Endothelial cell of umbilical vein (primary cell): ENCODE data around the gene SEC24C. TPM values are rescaled to one million over a fixed set of nuclear protein-coding genes. Genes with fewer than 3 reads are reported as not detected.

Experiments used
- BruUV-seq: library from RNA; stranded (reverse); fragments of 400-500 nt; replicated peaks from 2 replicates; lab custom pipeline; 2021; lab: Mats Ljungman, UMichigan
- CTCF ChIA-PET: fragments of 300-600, 350-600 bp; sonication (Branson Sonifier 250); formaldehyde crosslinking; loops from one replicate; lab custom pipeline; 2021; ENCODE audit warnings: antibody characterized with exemption, inconsistent platforms; lab: Charles Lee
- POLR2A ChIA-PET: fragments of 300-600, 350-600 bp; sonication (Branson Sonifier 250); formaldehyde crosslinking; loops from one replicate; lab custom pipeline; 2021; ENCODE audit warnings: antibody characterized with exemption, inconsistent platforms; lab: Charles Lee
- DNase-seq: peaks from one replicate; pipeline ENCODE4 v3.0.0-alpha.2; 2011; ENCODE audit warnings: low read depth, low spot score
- FAIRE-seq: peaks from 2 replicates; lab custom pipeline; 2011; peaks lifted over from hg19 to GRCh38; lab: Jason Lieb, UNC
- H2AFZ ChIP-seq: 2 replicates; pipeline ENCODE4 v1.6.0; 2012; ENCODE audit warnings: low read depth, low read length, control low read depth, inconsistent platforms
- H3K27ac ChIP-seq: 2 replicates; pipeline ENCODE4 v1.5.1; 2011; ENCODE audit warnings: low read depth, mild to moderate bottlenecking, control low read depth, low read length, moderate library complexity; ENCODE audit not compliant: insufficient read depth
- H3K27me3 ChIP-seq, 2 experiments: 2 replicates each; pipeline versions ENCODE4 v1.6.0 to v1.6.1; 2011; ENCODE audit warnings: low read length in 2 of 2, mixed read lengths in 1 of 2; ENCODE audit not compliant: control insufficient read depth in 2 of 2, insufficient read depth in 2 of 2
- H3K36me3 ChIP-seq, 2 experiments: 2 replicates in 1 of 2; 3 replicates in 1 of 2; pipeline ENCODE4 v1.5.1; 2011; ENCODE audit warnings: low read length in 2 of 2, mild to moderate bottlenecking in 1 of 2, moderate library complexity in 1 of 2; ENCODE audit not compliant: control insufficient read depth in 2 of 2, insufficient read depth in 2 of 2; ENCODE audit errors: extremely low read depth in 1 of 2
- H3K4me1 ChIP-seq: 3 replicates; pipeline ENCODE4 v1.5.1; 2011; ENCODE audit warnings: mild to moderate bottlenecking, low read length; ENCODE audit not compliant: control insufficient read depth, insufficient read depth; ENCODE audit errors: extremely low read depth
- H3K4me2 ChIP-seq: 2 replicates; pipeline ENCODE4 v1.6.1; 2011; ENCODE audit warnings: low read length, control low read depth, mixed read lengths; ENCODE audit not compliant: insufficient read depth
- H3K4me3 ChIP-seq, 3 experiments: fragments of 200-600 bp in 1 of 3; sonication (generic), shearing (Covaris generic) in 1 of 3; replicated peaks in 1 of 3; 2 replicates each; pipeline ENCODE4 v1.5.1; 2011 to 2016; ENCODE audit warnings: control low read depth in 3 of 3, low read length in 3 of 3, mild to moderate bottlenecking in 2 of 3, inconsistent platforms in 1 of 3, low read depth in 1 of 3, moderate library complexity in 1 of 3; ENCODE audit not compliant: insufficient read depth in 1 of 3
- H3K79me2 ChIP-seq: 2 replicates; pipeline ENCODE4 v1.6.0; 2012; ENCODE audit warnings: low read length, inconsistent platforms; ENCODE audit not compliant: control insufficient read depth, insufficient read depth
- H3K9ac ChIP-seq: replicated peaks from 2 replicates; pipeline ENCODE3; 2011; ENCODE audit warnings: low read length, control low read depth; ENCODE audit not compliant: insufficient read depth; ENCODE audit errors: extremely low read depth
- H3K9me1 ChIP-seq: replicated peaks from 3 replicates; pipeline ENCODE4 v1.6.0; 2011; ENCODE audit warnings: mild to moderate bottlenecking, low read length; ENCODE audit not compliant: control insufficient read depth, insufficient read depth; ENCODE audit errors: extremely low read depth
- H3K9me3 ChIP-seq: replicated peaks from 2 replicates; pipeline ENCODE4 v1.5.1; 2012; ENCODE audit warnings: low read length, inconsistent platforms; ENCODE audit not compliant: control insufficient read depth, insufficient read depth
- H4K20me1 ChIP-seq: replicated peaks from 2 replicates; pipeline ENCODE3; 2011; ENCODE audit warnings: mild to moderate bottlenecking, low read length; ENCODE audit not compliant: control insufficient read depth, insufficient read depth; ENCODE audit errors: extremely low read depth
- EZH2 ChIP-seq: IDR thresholded peaks from 2 replicates; pipeline ENCODE4 v1.6.1; 2012; ENCODE audit warnings: borderline replicate concordance, low read depth, mild to moderate bottlenecking, moderate library complexity, low read length, inconsistent platforms; ENCODE audit not compliant: severe bottlenecking
- FOS ChIP-seq: IDR thresholded peaks from 2 replicates; pipeline ENCODE4 v1.6.1; 2011; ENCODE audit warnings: mild to moderate bottlenecking, low read length, moderate library complexity, borderline replicate concordance; ENCODE audit not compliant: insufficient read depth
- GATA2 ChIP-seq: IDR thresholded peaks from 2 replicates; pipeline ENCODE4 v1.7.0; 2011; ENCODE audit warnings: low read depth, mild to moderate bottlenecking, moderate library complexity, mixed read lengths, low read length; ENCODE audit not compliant: insufficient read length, insufficient read depth
- JUN ChIP-seq: IDR thresholded peaks from 2 replicates; pipeline ENCODE4 v1.6.1; 2011; ENCODE audit warnings: borderline replicate concordance, low read depth; ENCODE audit not compliant: insufficient read length, insufficient read depth
- MAX ChIP-seq: IDR thresholded peaks from 2 replicates; pipeline ENCODE4 v1.6.1; 2011; ENCODE audit not compliant: insufficient read depth, insufficient read length
- MYC ChIP-seq: IDR thresholded peaks from one replicate; pipeline ENCODE4 v1.6.1; 2011; ENCODE audit warnings: mild to moderate bottlenecking, low read depth, low read length
- POLR2A ChIP-seq: IDR thresholded peaks from 2 replicates; pipeline ENCODE4 v1.6.1; 2012; ENCODE audit warnings: low read depth, mild to moderate bottlenecking, control low read depth, low read length
- POLR2AphosphoS5 ChIP-seq: IDR thresholded peaks from 2 replicates; pipeline ENCODE4 v1.6.1; 2012; ENCODE audit warnings: low read depth, mild to moderate bottlenecking, control low read depth, low read length, moderate library complexity; ENCODE audit not compliant: insufficient read depth
- dilution Hi-C: fragments of 300-500 bp; cut with MboI; formaldehyde crosslinking; loops from one replicate; pipeline ENCODE4 v1.15.0; 2019; ENCODE audit warnings: low sequenced_read_pairs; ENCODE audit not compliant: extremely low pct_ligation_motif_present
- intact Hi-C: fragments of 100-400 bp; cut with micrococcal nuclease; formaldehyde crosslinking; loops from one replicate; pipeline ENCODE4 v1.10.0; 2022
- polyA plus RNA-seq, 4 experiments: library from polyadenylated mRNA; depleted of rRNA in 3 of 4; stranded (reverse) in 3 of 4; unstranded in 1 of 4; fragments of >200 nt; gene quantifications; 2 replicates each; pipeline versions ENCODE4 v1.2.1 to v1.2.3, GENCODE V29; 2011 to 2012; ENCODE audit warnings: missing spikeins in 1 of 4
- total RNA-seq: library from RNA; stranded (reverse); gene quantifications from 2 replicates; pipeline ENCODE4 v1.2.3, GENCODE V29; 2021

SEC24C gene
- total and polyA plus RNA-seq, 2 donors (not counting 3 experiments of a cell fraction or from before 2014, with no cell fraction given): 95.5 to 108 TPM

GRCh38 chr10:73808021-73808815, 64.0 kb downstream of the SEC24C start:
- H3K4me2 ChIP-seq: no peak overlapping the region
- H4K20me1 ChIP-seq: no peaks in the 10 kb centered on the region
- peaks cover 4% of the 10 kb centered on the region for H3K4me1 ChIP-seq
- no peak for DNase-seq
- FAIRE-seq: peak; percentile 4
- BruUV-seq: no TSS peak
- dilution Hi-C loops: no loop called here
- TF ChIP-seq GATA2 (no peak), POLR2A (no peak), MYC (no peak), FOS (no peak), EZH2 (no peak), POLR2AphosphoS5 (no peak), JUN (no peak), MAX (no peak)
- H3K9me3 ChIP-seq: no peaks in the 10 kb centered on the region
- no peak overlapping the region for H3K27ac ChIP-seq
- H3K4me3 ChIP-seq: no peak overlapping the region
- intact Hi-C loops: no loop called here
- CTCF ChIA-PET: interaction anchor here (1.3 to 2.9 kb wide), 3 partner anchors 12 to 72 kb away, joined by 3 to 16 read pairs (median 10); no protein-coding TSS in a partner anchor
- H3K36me3 ChIP-seq: peaks cover 13 to 20% of the 10 kb centered on the region in 2 experiments
- no peaks in the 10 kb centered on the region for H3K9me1 ChIP-seq
- no peaks in the 10 kb centered on the region for H3K79me2 ChIP-seq
- no peak overlapping the region for H3K9ac ChIP-seq
- no peaks in the 10 kb centered on the region for H3K27me3 ChIP-seq
- no peak overlapping the region for H2AFZ ChIP-seq
- POLR2A ChIA-PET: interaction anchor here (0.7 kb wide), 1 partner anchor 267 kb away, joined by 6 read pairs; no protein-coding TSS in a partner anchor
